ENCODE data around the gene ZNF438. TPM values are rescaled to one million over a fixed set of nuclear protein-coding genes. Genes with fewer than 3 reads are reported as not detected.
A peak's percentile ranks its signal among the peaks of the same experiment; 100 is the strongest.

The ZNF438 gene
- total and polyA plus RNA-seq, 2 of the 13 experiments (the other 11 are each of a cell fraction or from before 2014, with no cell fraction given) = 0.75 to 0.83 TPM

- TF ChIP-seq ZNF674 (CRISPR knock-in tag; IDR thresholded peaks at IDR 0.05; ENCODE audit: low read depth) = no peak
- TF ChIP-seq FOXA3 (CRISPR knock-in tag; IDR thresholded peaks at IDR 0.05) = no peak
- TF ChIP-seq ZNF563 (CRISPR knock-in tag; IDR thresholded peaks at IDR 0.05) = no peak; the same call in 1 of the 2 replicates
- peak; percentile 12; the same call in 1 of the 2 replicates for TF ChIP-seq DMAP1 (CRISPR knock-in tag; IDR thresholded peaks at IDR 0.05)
- TF ChIP-seq STAG1 (CRISPR knock-in tag; IDR thresholded peaks at IDR 0.05) = no peak
- no peak for TF ChIP-seq MYPOP (CRISPR knock-in tag; IDR thresholded peaks at IDR 0.05)
- no peak for TF ChIP-seq NFATC3 (CRISPR knock-in tag; IDR thresholded peaks at IDR 0.05)
- TF ChIP-seq ZNF670 (CRISPR knock-in tag; IDR thresholded peaks at IDR 0.05; ENCODE audit: borderline replicate concordance) = no peak; the same call in 1 of the 2 replicates
- no peak for TF ChIP-seq BRF2 (CRISPR knock-in tag; IDR thresholded peaks at IDR 0.05)
- no peak for TF ChIP-seq ZBTB46 (CRISPR knock-in tag; IDR thresholded peaks at IDR 0.05; ENCODE audit: borderline replicate concordance)
- TF ChIP-seq SIX4 (CRISPR knock-in tag; IDR thresholded peaks at IDR 0.05) = no peak
- TF ChIP-seq ZBTB34 (CRISPR knock-in tag; IDR thresholded peaks at IDR 0.05) = 0 out of 2 replicates have a peak, but pooled peaks have one; percentile 20
- no peak for TF ChIP-seq ZBTB37 (CRISPR knock-in tag; IDR thresholded peaks at IDR 0.05)
- TF ChIP-seq ZNF317 (CRISPR knock-in tag; IDR thresholded peaks at IDR 0.05) = no peak
- 0 out of 2 replicates have a peak, but pooled peaks have one; percentile 9 for TF ChIP-seq MYNN (CRISPR knock-in tag; IDR thresholded peaks at IDR 0.05; ENCODE audit: low read depth)
- no peak for TF ChIP-seq RBAK (CRISPR knock-in tag; IDR thresholded peaks at IDR 0.05)
- TF ChIP-seq ZNF430 (CRISPR knock-in tag; IDR thresholded peaks at IDR 0.05) = no peak
Observed at GRCh38 chr10:31032258-31033132, 830 bp upstream of the ZNF438 start (continued).

All from HepG2 (cell line).